ENCODE measurements around the gene HS6ST1.

Gene HS6ST1

GRCh38 chr2:128342550-128342949 lies 23.9 kb upstream of the HS6ST1 start:
- H3K9me3 ChIP-seq (ENCODE audit: low read length) = no peaks in the 10 kb centered on the region
- no peak overlapping the region for H3K4me3 ChIP-seq (ENCODE audit: low read depth, low read length, poor library complexity, severe bottlenecking)
- TF ChIP-seq, protein P1, sequence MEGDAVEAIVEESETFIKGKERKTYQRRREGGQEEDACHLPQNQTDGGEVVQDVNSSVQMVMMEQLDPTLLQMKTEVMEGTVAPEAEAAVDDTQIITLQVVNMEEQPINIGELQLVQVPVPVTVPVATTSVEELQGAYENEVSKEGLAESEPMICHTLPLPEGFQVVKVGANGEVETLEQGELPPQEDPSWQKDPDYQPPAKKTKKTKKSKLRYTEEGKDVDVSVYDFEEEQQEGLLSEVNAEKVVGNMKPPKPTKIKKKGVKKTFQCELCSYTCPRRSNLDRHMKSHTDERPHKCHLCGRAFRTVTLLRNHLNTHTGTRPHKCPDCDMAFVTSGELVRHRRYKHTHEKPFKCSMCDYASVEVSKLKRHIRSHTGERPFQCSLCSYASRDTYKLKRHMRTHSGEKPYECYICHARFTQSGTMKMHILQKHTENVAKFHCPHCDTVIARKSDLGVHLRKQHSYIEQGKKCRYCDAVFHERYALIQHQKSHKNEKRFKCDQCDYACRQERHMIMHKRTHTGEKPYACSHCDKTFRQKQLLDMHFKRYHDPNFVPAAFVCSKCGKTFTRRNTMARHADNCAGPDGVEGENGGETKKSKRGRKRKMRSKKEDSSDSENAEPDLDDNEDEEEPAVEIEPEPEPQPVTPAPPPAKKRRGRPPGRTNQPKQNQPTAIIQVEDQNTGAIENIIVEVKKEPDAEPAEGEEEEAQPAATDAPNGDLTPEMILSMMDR (IDR thresholded peaks at IDR 0.05; ENCODE audit: low read length) = no peak
- TF ChIP-seq EZH2 (IDR thresholded peaks at IDR 0.05; ENCODE audit: borderline replicate concordance, low read length) = no peak
- H3F3A ChIP-seq (ENCODE audit: insufficient read depth, low read length) = no peaks in the 10 kb centered on the region
- no peaks in the 10 kb centered on the region for H3K79me2 ChIP-seq (ENCODE audit: insufficient read depth, low read length)
- H3K27ac ChIP-seq (ENCODE audit: low read depth, low read length, poor library complexity, severe bottlenecking) = no peak overlapping the region
- H3K36me3 ChIP-seq (ENCODE audit: insufficient read depth, low read length) = no peaks in the 10 kb centered on the region
- H3K4me1 ChIP-seq (ENCODE audit: insufficient read depth, low read length, severe bottlenecking) = no peaks in the 10 kb centered on the region
- no peaks in the 10 kb centered on the region for H3K9me2 ChIP-seq (ENCODE audit: low read depth, low read length)
- no peaks in the 10 kb centered on the region for H3K27me3 ChIP-seq (ENCODE audit: insufficient read depth, low read length)
- H3K9ac ChIP-seq (ENCODE audit: low read length) = no peak overlapping the region
- no peak overlapping the region for H2AFZ ChIP-seq (ENCODE audit: low read length)
- H3K4me2 ChIP-seq (ENCODE audit: low read length) = no peak overlapping the region
- no peaks in the 10 kb centered on the region for H4K20me1 ChIP-seq (ENCODE audit: insufficient read depth, low read length)

DNA sequence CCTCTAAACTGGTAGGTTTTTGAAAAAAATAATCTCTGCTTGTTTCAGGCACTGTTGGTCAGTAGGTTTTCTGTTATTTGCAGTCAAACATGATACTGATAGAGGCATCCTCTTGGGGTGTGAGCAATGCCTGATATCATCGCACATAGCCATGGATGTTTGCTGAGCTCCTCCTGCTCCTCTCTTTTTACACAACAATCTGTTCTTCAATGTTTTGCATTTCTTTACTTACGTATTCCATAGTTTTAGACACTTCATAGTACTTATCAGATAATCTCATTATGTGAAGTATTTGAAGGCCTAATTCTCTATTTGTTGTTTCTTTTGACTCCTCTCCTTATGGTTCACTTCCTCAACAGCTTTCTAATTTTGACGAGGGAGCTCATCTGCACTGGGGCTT lies 23.0 kb upstream of the HS6ST1 start:
- Histone ChIP-seq H3K36me3 (ENCODE audit: insufficient read depth, low read length) (no peaks in the 10 kb centered on the region), H3F3A (ENCODE audit: insufficient read depth, low read length) (no peaks in the 10 kb centered on the region), H3K4me2 (ENCODE audit: low read length) (no peak overlapping the region), H4K20me1 (ENCODE audit: insufficient read depth, low read length) (no peaks in the 10 kb centered on the region), H3K79me2 (ENCODE audit: insufficient read depth, low read length) (no peaks in the 10 kb centered on the region), H3K27me3 (ENCODE audit: insufficient read depth, low read length) (no peaks in the 10 kb centered on the region), H3K4me3 (ENCODE audit: low read depth, low read length, poor library complexity, severe bottlenecking) (no peak overlapping the region), H3K9ac (ENCODE audit: low read length) (no peak overlapping the region), H2AFZ (ENCODE audit: low read length) (no peak overlapping the region), H3K27ac (ENCODE audit: low read depth, low read length, poor library complexity, severe bottlenecking) (no peak overlapping the region), H3K9me2 (ENCODE audit: low read depth, low read length) (no peaks in the 10 kb centered on the region), H3K9me3 (ENCODE audit: low read length) (no peaks in the 10 kb centered on the region), H3K4me1 (ENCODE audit: insufficient read depth, low read length, severe bottlenecking) (no peaks in the 10 kb centered on the region)
- TF ChIP-seq EZH2 (IDR thresholded peaks at IDR 0.05; ENCODE audit: borderline replicate concordance, low read length) = no peak
- TF ChIP-seq, protein P1 (IDR thresholded peaks at IDR 0.05; ENCODE audit: low read length) = no peak

GRCh38 chr2:128332091-128332634 lies 13.5 kb upstream of the HS6ST1 start:
- H2AFZ ChIP-seq (ENCODE audit: low read length) = no peak overlapping the region
- no peaks in the 10 kb centered on the region for H3K9me2 ChIP-seq (ENCODE audit: low read depth, low read length)
- no peak for TF ChIP-seq EZH2 (IDR thresholded peaks at IDR 0.05; ENCODE audit: borderline replicate concordance, low read length)
- TF ChIP-seq, protein P1 (IDR thresholded peaks at IDR 0.05; ENCODE audit: low read length) = no peak

More at GRCh38 chr2:128332091-128332634, 13.5 kb upstream of the HS6ST1 start:
- peaks cover 9% of the 10 kb centered on the region for H3K9me3 ChIP-seq (ENCODE audit: low read length)
- no peaks in the 10 kb centered on the region; the same call in 1 of the 2 replicates for H3K36me3 ChIP-seq (ENCODE audit: insufficient read depth, low read length)
- no peak overlapping the region for H3K9ac ChIP-seq (ENCODE audit: low read length)
- no peaks in the 10 kb centered on the region for H4K20me1 ChIP-seq (ENCODE audit: insufficient read depth, low read length)
- H3K79me2 ChIP-seq (ENCODE audit: insufficient read depth, low read length) = no peaks in the 10 kb centered on the region
- no peak overlapping the region for H3K4me2 ChIP-seq (ENCODE audit: low read length)
- H3F3A ChIP-seq (ENCODE audit: insufficient read depth, low read length) = no peaks in the 10 kb centered on the region
- no peak overlapping the region for H3K27ac ChIP-seq (ENCODE audit: low read depth, low read length, poor library complexity, severe bottlenecking)
- no peaks in the 10 kb centered on the region for H3K4me1 ChIP-seq (ENCODE audit: insufficient read depth, low read length, severe bottlenecking)
- H3K4me3 ChIP-seq (ENCODE audit: low read depth, low read length, poor library complexity, severe bottlenecking) = no peak overlapping the region
- peaks cover 6% of the 10 kb centered on the region; the same call in 1 of the 2 replicates for H3K27me3 ChIP-seq (ENCODE audit: insufficient read depth, low read length)

All from OCI-LY1 (cell line).